Measurements from ENCODE around the gene PCDHGB7.
"Not testable (repeated sequence)": the region's sequence is repeated elsewhere in the genome, so short reads cannot be mapped to it uniquely, and the experiment has no call there.

PCDHGB7 gene

DNA sequence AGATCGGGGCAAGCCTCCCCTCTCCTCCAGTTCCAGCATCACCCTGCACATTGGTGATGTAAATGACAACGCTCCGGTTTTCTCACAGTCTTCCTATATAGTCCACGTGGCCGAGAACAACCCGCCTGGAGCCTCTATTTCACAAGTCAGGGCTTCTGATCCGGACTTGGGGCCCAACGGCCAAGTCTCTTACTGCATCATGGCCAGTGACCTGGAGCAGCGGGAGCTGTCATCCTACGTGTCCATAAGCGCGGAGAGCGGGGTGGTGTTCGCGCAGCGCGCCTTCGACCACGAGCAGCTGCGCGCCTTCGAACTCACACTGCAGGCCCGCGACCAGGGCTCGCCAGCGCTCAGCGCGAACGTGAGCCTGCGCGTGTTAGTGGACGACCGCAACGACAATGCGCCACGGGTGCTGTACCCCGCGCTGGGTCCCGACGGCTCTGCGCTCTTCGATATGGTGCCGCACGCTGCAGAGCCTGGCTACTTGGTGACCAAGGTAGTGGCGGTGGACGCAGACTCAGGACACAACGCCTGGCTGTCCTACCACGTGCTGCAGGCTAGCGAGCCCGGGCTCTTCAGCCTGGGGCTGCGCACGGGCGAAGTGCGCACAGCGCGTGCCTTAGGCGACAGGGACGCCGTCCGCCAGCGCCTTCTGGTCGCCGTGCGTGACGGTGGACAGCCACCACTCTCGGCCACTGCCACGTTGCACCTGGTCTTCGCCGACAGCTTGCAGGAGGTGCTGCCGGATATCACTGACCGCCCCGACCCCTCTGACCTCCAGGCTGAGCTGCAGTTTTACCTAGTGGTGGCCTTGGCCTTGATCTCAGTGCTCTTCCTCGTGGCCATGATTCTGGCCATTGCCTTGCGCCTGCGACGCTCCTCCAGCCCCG lies 28.1 kb upstream of the PCDHGB7 start:
- TF ChIP-seq, protein P1, sequence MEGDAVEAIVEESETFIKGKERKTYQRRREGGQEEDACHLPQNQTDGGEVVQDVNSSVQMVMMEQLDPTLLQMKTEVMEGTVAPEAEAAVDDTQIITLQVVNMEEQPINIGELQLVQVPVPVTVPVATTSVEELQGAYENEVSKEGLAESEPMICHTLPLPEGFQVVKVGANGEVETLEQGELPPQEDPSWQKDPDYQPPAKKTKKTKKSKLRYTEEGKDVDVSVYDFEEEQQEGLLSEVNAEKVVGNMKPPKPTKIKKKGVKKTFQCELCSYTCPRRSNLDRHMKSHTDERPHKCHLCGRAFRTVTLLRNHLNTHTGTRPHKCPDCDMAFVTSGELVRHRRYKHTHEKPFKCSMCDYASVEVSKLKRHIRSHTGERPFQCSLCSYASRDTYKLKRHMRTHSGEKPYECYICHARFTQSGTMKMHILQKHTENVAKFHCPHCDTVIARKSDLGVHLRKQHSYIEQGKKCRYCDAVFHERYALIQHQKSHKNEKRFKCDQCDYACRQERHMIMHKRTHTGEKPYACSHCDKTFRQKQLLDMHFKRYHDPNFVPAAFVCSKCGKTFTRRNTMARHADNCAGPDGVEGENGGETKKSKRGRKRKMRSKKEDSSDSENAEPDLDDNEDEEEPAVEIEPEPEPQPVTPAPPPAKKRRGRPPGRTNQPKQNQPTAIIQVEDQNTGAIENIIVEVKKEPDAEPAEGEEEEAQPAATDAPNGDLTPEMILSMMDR (IDR thresholded peaks at IDR 0.05; ENCODE audit: unreplicated experiment in 3 of 3), result no peak
- no peak overlapping the region for H3K27ac Mint-ChIP-seq
- H3K4me3 Mint-ChIP-seq, result peak overlapping the region in 1 of 3 experiments; percentile 53
- no peaks in the 10 kb centered on the region for H3K27me3 Mint-ChIP-seq (ENCODE audit: low read depth)
- peaks cover 46% of the 10 kb centered on the region for H3K36me3 Mint-ChIP-seq (ENCODE audit: low read depth)
- no peaks in the 10 kb centered on the region for H3K4me1 Mint-ChIP-seq
- H3K9me3 Mint-ChIP-seq, result peaks cover 75% of the 10 kb centered on the region

DNA sequence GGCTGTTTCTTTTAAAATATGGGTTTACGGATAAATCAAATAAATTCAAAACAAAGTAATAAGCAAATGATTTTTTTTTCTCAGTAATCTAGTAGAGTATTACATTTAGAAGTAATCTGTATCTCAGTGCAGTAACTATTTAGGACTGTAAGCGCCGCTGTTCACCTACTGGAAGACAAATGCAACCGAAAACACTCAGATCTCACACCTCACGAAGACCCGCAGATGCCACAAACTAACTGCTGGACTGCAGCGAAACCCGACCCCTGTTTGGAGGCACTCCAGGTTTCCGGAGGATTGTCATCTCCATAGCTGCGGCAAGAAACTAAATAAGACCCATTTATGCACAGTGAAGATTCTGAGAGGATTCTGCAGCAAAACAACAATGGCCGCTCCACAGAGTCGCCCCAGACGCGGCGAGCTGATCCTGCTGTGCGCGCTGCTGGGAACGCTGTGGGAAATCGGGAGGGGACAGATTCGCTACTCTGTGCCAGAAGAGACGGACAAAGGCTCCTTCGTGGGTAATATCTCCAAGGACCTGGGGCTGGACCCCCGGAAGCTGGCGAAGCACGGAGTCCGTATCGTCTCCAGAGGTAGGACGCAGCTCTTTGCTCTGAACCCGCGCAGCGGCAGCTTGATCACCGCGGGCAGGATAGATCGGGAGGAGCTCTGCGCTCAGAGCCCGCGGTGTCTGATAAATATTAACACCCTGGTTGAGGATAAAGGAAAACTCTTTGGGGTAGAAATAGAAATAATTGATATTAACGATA lies 24.9 kb upstream of the PCDHGB7 start, which contains the start of gene PCDHGA8:
Gene PCDHGA8, plus strand, starts transcription at position 205 of the 770 bp plus-strand sequence. Its CDS starts 181 bp downstream, at position 386.
- Mint-ChIP-seq H3K4me3 (no peak within 1 kb of the TSS), H3K36me3 (ENCODE audit: low read depth) (peaks cover 63% of the 10 kb centered on the region), H3K27ac (no peak within 1 kb of the TSS), H3K9me3 (peaks cover 68% of the 10 kb centered on the region), H3K4me1 (no peaks in the 10 kb centered on the region), H3K27me3 (ENCODE audit: low read depth) (no peaks in the 10 kb centered on the region)
- TF ChIP-seq, protein P1 (IDR thresholded peaks at IDR 0.05; ENCODE audit: unreplicated experiment in 3 of 3), result no peak

DNA sequence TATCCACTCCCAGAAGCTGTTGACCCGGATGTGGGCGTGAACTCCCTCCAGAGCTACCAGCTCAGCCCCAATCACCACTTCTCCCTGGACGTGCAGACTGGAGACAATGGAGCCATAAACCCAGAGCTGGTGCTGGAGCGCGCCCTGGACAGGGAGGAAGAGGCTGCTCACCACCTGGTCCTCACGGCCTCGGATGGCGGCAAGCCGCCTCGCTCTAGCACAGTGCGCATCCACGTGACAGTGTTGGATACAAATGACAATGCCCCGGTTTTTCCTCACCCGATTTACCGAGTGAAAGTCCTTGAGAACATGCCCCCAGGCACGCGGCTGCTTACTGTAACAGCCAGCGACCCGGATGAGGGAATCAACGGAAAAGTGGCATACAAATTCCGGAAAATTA lies 24.2 kb upstream of the PCDHGB7 start:
- TF ChIP-seq, protein P1 (IDR thresholded peaks at IDR 0.05; ENCODE audit: unreplicated experiment in 3 of 3), result no peak
- H3K9me3 Mint-ChIP-seq, result peaks cover 67% of the 10 kb centered on the region
- no peak overlapping the region for H3K27ac Mint-ChIP-seq
- H3K4me1 Mint-ChIP-seq, result no peaks in the 10 kb centered on the region
- H3K4me3 Mint-ChIP-seq, result no peak overlapping the region
- H3K27me3 Mint-ChIP-seq (ENCODE audit: low read depth), result no peaks in the 10 kb centered on the region
- H3K36me3 Mint-ChIP-seq (ENCODE audit: low read depth), result peaks cover 61% of the 10 kb centered on the region

DNA sequence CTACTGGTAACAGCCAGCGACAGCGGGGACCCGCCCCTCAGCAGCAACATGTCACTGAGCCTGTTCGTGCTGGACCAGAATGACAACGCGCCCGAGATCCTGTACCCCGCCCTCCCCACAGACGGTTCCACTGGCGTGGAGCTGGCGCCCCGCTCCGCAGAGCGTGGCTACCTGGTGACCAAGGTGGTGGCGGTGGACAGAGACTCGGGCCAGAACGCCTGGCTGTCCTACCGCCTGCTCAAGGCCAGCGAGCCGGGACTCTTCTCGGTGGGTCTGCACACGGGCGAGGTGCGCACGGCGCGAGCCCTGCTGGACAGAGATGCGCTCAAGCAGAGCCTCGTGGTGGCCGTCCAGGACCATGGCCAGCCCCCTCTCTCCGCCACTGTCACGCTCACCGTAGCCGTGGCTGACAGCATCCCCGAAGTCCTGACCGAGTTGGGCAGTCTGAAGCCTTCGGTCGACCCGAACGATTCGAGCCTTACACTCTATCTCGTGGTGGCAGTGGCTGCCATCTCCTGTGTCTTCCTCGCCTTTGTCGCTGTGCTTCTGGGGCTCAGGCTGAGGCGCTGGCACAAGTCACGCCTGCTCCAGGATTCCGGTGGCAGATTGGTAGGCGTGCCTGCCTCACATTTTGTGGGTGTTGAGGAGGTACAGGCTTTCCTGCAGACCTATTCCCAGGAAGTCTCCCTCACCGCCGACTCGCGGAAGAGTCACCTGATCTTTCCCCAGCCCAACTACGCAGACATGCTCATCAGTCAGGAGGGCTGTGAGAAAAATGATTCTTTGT lies 22.9 kb upstream of the PCDHGB7 start:
- not testable (repeated sequence) for H3K4me3 Mint-ChIP-seq; H3K27ac Mint-ChIP-seq; H3K27me3 Mint-ChIP-seq (ENCODE audit: low read depth); H3K4me1 Mint-ChIP-seq
- peaks cover 65% of the 10 kb centered on the region for H3K9me3 Mint-ChIP-seq
- H3K36me3 Mint-ChIP-seq (ENCODE audit: low read depth), result peaks cover 59% of the 10 kb centered on the region

DNA sequence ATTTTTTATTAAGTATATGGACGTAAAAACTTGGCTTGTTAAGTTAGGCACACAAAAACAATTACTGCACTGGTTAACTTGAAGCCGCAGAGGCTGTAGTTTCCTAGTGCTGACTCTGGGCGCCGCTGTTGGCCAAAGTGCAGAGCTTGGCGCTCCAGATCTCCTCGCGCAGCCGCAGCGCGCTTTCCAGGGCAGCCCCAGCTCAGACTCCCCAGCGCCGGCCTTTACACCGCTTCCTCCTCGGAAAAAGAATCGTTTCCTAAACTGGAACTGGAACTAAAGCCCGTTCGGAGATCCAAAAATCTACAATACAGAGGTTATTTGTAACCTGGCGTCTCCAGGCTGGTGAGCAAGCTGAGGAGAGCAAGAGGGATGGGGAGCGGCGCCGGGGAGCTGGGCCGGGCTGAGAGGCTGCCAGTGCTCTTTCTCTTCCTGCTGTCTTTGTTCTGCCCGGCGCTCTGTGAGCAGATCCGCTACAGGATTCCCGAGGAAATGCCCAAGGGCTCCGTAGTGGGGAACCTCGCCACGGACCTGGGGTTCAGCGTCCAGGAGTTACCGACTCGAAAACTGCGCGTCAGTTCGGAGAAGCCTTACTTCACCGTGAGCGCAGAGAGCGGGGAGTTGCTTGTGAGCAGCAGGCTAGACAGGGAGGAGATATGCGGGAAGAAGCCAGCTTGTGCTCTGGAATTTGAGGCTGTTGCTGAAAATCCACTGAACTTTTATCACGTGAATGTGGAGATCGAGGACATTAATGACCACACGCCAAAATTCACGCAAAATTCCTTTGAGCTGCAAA lies 19.5 kb upstream of the PCDHGB7 start, which contains the start of gene PCDHGB5:
Gene PCDHGB5, plus strand, starts transcription at position 192 of the 796 bp plus-strand sequence. Its CDS starts 181 bp downstream, at position 373.
- not testable (repeated sequence) for H3K27ac Mint-ChIP-seq; H3K27me3 Mint-ChIP-seq (ENCODE audit: low read depth); H3K4me3 Mint-ChIP-seq; H3K4me1 Mint-ChIP-seq
- Mint-ChIP-seq H3K9me3 (peaks cover 63% of the 10 kb centered on the region), H3K36me3 (ENCODE audit: low read depth) (peaks cover 49% of the 10 kb centered on the region)

DNA sequence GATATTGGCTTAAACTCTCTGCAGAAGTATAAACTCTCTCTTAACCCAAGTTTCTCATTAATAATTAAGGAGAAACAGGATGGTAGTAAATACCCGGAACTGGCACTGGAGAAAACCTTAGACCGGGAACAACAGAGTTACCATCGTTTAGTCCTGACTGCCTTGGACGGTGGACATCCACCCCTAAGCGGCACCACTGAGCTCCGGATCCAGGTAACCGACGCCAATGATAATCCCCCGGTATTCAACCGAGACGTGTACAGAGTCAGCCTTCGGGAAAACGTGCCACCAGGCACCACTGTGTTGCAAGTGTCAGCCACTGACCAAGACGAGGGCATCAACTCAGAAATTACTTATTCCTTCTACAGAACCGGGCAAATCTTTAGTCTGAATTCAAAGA lies 18.9 kb upstream of the PCDHGB7 start:
- H3K4me3 Mint-ChIP-seq, result no peak overlapping the region
- peaks cover 62% of the 10 kb centered on the region for H3K9me3 Mint-ChIP-seq
- no peak overlapping the region for H3K27ac Mint-ChIP-seq
- H3K36me3 Mint-ChIP-seq (ENCODE audit: low read depth), result peaks cover 47% of the 10 kb centered on the region
- no peaks in the 10 kb centered on the region for H3K4me1 Mint-ChIP-seq
- TF ChIP-seq, protein P1 (IDR thresholded peaks at IDR 0.05; ENCODE audit: unreplicated experiment in 3 of 3), result no peak
- no peaks in the 10 kb centered on the region for H3K27me3 Mint-ChIP-seq (ENCODE audit: low read depth)

Measured in nephron (organoid).